Measurements from ENCODE around the gene DIPK1B. TPM values are rescaled to one million over a fixed set of nuclear protein-coding genes. Genes with fewer than 3 reads are reported as not detected.
"Not testable (repeated sequence)": the region's sequence is repeated elsewhere in the genome, so short reads cannot be mapped to it uniquely, and the experiment has no call there.

DIPK1B gene
- total RNA-seq, 1 experiment from 2014 or later, result not detected

- no peak for DNase-seq (ENCODE audit: low spot score)
Measured at GRCh38 chr9:136753371-136754058, 41.1 kb downstream of the DIPK1B start.

- no peak for DNase-seq (ENCODE audit: low spot score)
Measured at GRCh38 chr9:136754059-136754572, 41.7 kb downstream of the DIPK1B start.

GRCh38 chr9:136754626-136755301 lies 42.4 kb downstream of the DIPK1B start:
- DNase-seq (ENCODE audit: low spot score), result no peak

GRCh38 chr9:136755302-136756133 lies 43.1 kb downstream of the DIPK1B start:
- not testable (repeated sequence) for DNase-seq (ENCODE audit: low spot score)

- no peak for DNase-seq (ENCODE audit: low spot score)
Measured at GRCh38 chr9:136756134-136756438, 43.7 kb downstream of the DIPK1B start.

GRCh38 chr9:136756836-136757235 lies 44.5 kb downstream of the DIPK1B start:
- no peak for DNase-seq (ENCODE audit: low spot score)

GRCh38 chr9:136757328-136757727 lies 45.0 kb downstream of the DIPK1B start:
- DNase-seq (ENCODE audit: low spot score), result no peak

- no peak for DNase-seq (ENCODE audit: low spot score)
Measured at GRCh38 chr9:136757751-136758140, 45.4 kb downstream of the DIPK1B start.

GRCh38 chr9:136759001-136759400 lies 46.6 kb downstream of the DIPK1B start:
- no peak for DNase-seq (ENCODE audit: low spot score)

GRCh38 chr9:136759436-136760325 lies 47.3 kb downstream of the DIPK1B start:
- no peak for DNase-seq (ENCODE audit: low spot score)

GRCh38 chr9:136760424-136760823 lies 48.1 kb downstream of the DIPK1B start:
- no peak for DNase-seq (ENCODE audit: low spot score)

- DNase-seq (ENCODE audit: low spot score), result peak; percentile 81
Measured at GRCh38 chr9:136760834-136761544, 48.6 kb downstream of the DIPK1B start.

- no peak for DNase-seq (ENCODE audit: low spot score)
Measured at GRCh38 chr9:136761545-136761981, 49.2 kb downstream of the DIPK1B start.

- no peak for DNase-seq (ENCODE audit: low spot score)
Measured at GRCh38 chr9:136762221-136762691, 49.9 kb downstream of the DIPK1B start.

GRCh38 chr9:136762915-136763648 lies 50.7 kb downstream of the DIPK1B start:
- peak; percentile 74 for DNase-seq (ENCODE audit: low spot score)

- no peak for DNase-seq (ENCODE audit: low spot score)
Measured at GRCh38 chr9:136763649-136764035, 51.3 kb downstream of the DIPK1B start.

GRCh38 chr9:136764301-136764891 lies 52.0 kb downstream of the DIPK1B start, which contains the start of gene LCN15:
Gene LCN15 (minus strand): TSS chr9:136764518. CDS start chr9:136764488, 30 bp downstream.
- no peak for DNase-seq (ENCODE audit: low spot score)

- no peak for DNase-seq (ENCODE audit: low spot score)
Measured at GRCh38 chr9:136765041-136765440, 52.7 kb downstream of the DIPK1B start.

- not testable (repeated sequence) for DNase-seq (ENCODE audit: low spot score)
Measured at GRCh38 chr9:136765745-136766409, 53.5 kb downstream of the DIPK1B start.
